GM18909 (cell line): Measurements from ENCODE around the gene FAM13A.
A peak's percentile ranks its signal among the peaks of the same experiment; 100 is the strongest.

Source experiments
- ATAC-seq: cut with Tn5 transposase; IDR thresholded peaks from one replicate; pipeline ENCODE4 v1.9.1; 2021; ENCODE audit warnings: mild to moderate bottlenecking; ENCODE audit not compliant: unreplicated experiment, poor library complexity

FAM13A gene

GRCh38 chr4:88758264-88758663 is 298.7 kb downstream of the FAM13A start:
- ATAC-seq: no peak

GRCh38 chr4:88757776-88758175 is 299.2 kb downstream of the FAM13A start:
- ATAC-seq: no peak

GRCh38 chr4:88757067-88757466 is 299.9 kb downstream of the FAM13A start:
- ATAC-seq: no peak

- ATAC-seq: no peak
These were observed 300.8 kb downstream of the FAM13A start for GRCh38 chr4:88756149-88756548.

- ATAC-seq: no peak
These were observed 301.5 kb downstream of the FAM13A start for GRCh38 chr4:88755454-88755853.

- ATAC-seq: no peak
These were observed 302.2 kb downstream of the FAM13A start for GRCh38 chr4:88754796-88755195.

- ATAC-seq: no peak
These were observed 303.1 kb downstream of the FAM13A start for GRCh38 chr4:88753658-88754571.

GRCh38 chr4:88752754-88753153 is 304.2 kb downstream of the FAM13A start:
- no peak for ATAC-seq

GRCh38 chr4:88752076-88752463 is 304.9 kb downstream of the FAM13A start:
- ATAC-seq: no peak

GRCh38 chr4:88751258-88752075 is 305.5 kb downstream of the FAM13A start:
- no peak for ATAC-seq

- no peak for ATAC-seq
These were observed 306.6 kb downstream of the FAM13A start for GRCh38 chr4:88750369-88750768.

- no peak for ATAC-seq
These were observed 309.6 kb downstream of the FAM13A start for GRCh38 chr4:88747351-88747750.

GRCh38 chr4:88746206-88746605 is 310.8 kb downstream of the FAM13A start:
- ATAC-seq: no peak

GRCh38 chr4:88745581-88746163 is 311.3 kb downstream of the FAM13A start:
- no peak for ATAC-seq

- no peak for ATAC-seq
These were observed 311.8 kb downstream of the FAM13A start for GRCh38 chr4:88745175-88745574.

GRCh38 chr4:88744609-88745008 is 312.4 kb downstream of the FAM13A start:
- ATAC-seq: no peak

- ATAC-seq: no peak
These were observed 313.3 kb downstream of the FAM13A start for GRCh38 chr4:88743696-88744095.

- ATAC-seq: no peak
These were observed 314.4 kb downstream of the FAM13A start for GRCh38 chr4:88742561-88742960.

- ATAC-seq: no peak
These were observed 318.8 kb downstream of the FAM13A start for GRCh38 chr4:88738180-88738579.

- ATAC-seq: peak; percentile 96
These were observed 319.6 kb downstream of the FAM13A start for GRCh38 chr4:88737307-88737941.
